GM13976 (cell line): ENCODE data around the gene CMTM1.
"Not testable (repeated sequence)": the region's sequence is repeated elsewhere in the genome, so short reads cannot be mapped to it uniquely, and the experiment has no call there.

Experiments used
- DNase-seq: peaks from one replicate; pipeline ENCODE4 v3.0.0; 2012; ENCODE audit warnings: low spot score
- in situ Hi-C: fragments of 300-500 bp; cut with MboI; formaldehyde crosslinking; loops from one replicate; pipeline ENCODE4 v1.12.0; 2022; ENCODE audit warnings: low sequenced_read_pairs, mixed read lengths, inconsistent platforms; ENCODE audit not compliant: unreplicated experiment
- TF ChIP-seq, protein P1 (sequence below): IDR thresholded peaks from 2 replicates; pipeline ENCODE4 v1.5.1; 2012; ENCODE audit warnings: borderline replicate concordance, mild to moderate bottlenecking; ENCODE audit not compliant: insufficient read depth; ENCODE audit errors: extremely low read depth, missing control alignments, control extremely low read depth

Gene CMTM1

GRCh38 chr16:66619534-66620428, 53.5 kb downstream of the CMTM1 start:
- in situ Hi-C loops: no loop called here
- TF ChIP-seq, protein P1, sequence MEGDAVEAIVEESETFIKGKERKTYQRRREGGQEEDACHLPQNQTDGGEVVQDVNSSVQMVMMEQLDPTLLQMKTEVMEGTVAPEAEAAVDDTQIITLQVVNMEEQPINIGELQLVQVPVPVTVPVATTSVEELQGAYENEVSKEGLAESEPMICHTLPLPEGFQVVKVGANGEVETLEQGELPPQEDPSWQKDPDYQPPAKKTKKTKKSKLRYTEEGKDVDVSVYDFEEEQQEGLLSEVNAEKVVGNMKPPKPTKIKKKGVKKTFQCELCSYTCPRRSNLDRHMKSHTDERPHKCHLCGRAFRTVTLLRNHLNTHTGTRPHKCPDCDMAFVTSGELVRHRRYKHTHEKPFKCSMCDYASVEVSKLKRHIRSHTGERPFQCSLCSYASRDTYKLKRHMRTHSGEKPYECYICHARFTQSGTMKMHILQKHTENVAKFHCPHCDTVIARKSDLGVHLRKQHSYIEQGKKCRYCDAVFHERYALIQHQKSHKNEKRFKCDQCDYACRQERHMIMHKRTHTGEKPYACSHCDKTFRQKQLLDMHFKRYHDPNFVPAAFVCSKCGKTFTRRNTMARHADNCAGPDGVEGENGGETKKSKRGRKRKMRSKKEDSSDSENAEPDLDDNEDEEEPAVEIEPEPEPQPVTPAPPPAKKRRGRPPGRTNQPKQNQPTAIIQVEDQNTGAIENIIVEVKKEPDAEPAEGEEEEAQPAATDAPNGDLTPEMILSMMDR: no peak
- peak; percentile 52 for DNase-seq

DNA sequence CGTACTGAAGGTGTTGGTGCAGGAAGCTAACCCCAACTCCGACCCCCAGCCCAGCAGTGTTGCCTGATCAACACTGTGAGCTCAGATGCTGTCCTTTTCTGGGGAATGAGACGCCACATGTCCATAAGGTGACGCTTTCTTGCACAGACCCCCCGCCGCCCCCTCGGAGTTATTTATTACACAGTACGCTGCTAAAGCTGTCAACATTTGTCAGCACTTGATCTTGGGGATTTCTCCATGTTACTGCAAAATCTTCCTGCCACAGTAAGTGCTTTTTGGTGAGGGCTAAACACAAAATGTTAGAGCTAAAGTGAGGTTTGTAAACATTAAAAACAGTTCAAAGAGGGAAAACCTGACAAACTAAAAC, 54.2 kb downstream of the CMTM1 start:
- TF ChIP-seq, protein P1: no peak
- no peak for DNase-seq
- in situ Hi-C loops: no loop called here

DNA sequence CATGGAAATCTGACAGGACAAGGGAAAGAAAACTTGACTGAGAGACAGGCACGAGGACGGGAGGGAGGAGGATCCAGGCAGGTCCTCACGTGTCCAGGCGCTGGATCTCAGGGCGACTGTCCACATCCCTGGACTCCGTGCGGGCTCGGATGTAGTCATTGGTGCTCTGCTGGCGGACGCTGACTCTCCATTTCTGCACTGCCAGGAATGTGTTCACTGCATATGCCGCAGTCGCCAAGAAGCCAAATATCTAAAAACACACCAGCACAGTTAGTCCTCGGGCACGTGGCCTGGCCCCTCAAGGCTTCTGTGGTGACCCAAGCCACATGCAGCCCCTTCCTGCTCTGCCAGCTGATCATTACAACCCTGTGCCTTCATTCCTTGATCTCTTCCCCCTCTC, 55.7 kb downstream of the CMTM1 start:
- DNase-seq: no peak
- TF ChIP-seq, protein P1: no peak
- in situ Hi-C loops: no loop called here

DNA sequence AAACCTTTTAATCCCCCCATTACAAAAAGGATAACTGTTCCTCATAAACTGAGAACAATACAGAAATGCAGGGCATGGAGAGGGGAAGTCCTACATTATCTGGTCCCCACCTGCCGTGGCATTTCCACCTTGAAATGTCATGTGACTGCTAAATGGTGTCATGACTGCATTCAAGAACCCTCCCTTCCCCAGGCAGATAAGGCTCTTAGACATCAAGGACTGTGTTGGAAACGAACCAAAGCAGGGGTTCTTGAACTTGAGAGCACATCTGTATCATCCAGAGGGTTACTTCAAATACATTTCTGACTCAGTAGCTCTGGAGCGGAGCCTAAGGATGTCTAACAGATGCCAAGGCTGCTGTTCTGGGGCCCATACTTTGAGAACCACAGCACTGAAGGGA, 56.6 kb downstream of the CMTM1 start:
- no peak for DNase-seq
- in situ Hi-C loops: no loop called here
- TF ChIP-seq, protein P1: no peak

DNA sequence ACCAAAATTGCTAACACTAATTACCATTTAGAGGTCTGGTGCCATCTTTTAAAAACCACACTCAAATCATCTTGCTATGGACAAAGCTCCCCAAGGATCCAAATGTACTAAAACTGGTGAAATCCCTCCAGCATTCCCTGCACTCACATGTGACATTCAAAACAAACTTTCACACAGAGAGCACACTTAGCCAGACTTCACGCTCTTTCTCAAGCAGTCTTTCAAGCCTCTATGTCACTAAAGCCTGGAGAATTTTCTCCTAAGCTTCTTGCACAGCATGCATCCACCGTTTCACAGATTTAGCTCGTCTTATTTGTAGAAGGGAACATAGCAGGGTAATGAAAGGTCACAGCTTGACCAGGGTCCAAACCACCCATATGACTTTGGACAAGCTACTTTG, 57.5 kb downstream of the CMTM1 start:
- TF ChIP-seq, protein P1: no peak
- no peak for DNase-seq
- in situ Hi-C loops: no loop called here

DNA sequence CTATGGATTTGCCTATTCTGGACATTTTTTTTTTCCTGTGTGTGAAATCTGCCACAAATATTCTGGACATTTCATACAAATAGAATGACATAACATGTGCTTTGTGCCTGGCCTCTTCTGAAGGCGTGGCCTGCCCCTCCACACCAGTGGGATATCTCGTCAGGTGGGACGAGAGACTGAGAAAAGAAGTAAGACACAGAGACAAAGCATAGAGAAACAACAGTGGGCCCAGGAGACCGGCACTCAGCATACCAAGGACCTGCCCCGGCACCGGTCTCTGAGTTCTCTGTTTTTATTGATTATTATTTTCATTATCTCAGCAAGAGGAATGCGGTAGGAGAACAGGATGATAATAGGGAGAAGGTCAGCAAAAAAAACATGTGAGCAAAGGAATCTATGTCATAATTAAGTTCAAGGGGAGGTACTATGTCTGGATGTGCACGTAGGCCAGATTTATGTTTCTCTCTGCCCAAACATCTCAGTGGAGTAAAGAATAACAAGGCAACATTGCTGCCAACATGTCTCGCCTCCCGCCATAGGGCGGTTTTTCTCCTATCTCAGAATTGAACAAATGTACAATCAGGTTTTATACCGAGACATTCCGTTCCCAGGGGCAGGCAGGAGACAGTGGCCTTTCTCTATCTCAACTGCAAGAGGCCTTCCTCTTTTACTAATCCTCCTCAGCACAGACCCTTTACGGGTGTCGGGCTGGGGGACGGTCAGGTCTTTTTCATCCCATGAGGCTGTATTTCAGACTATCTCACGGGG, 61.6 kb downstream of the CMTM1 start:
- in situ Hi-C loops, DNase-seq: not testable (repeated sequence)
